H1 (cell line): ENCODE measurements around the gene GUCY1A1. TPM values are rescaled to one million over a fixed set of nuclear protein-coding genes. Genes with fewer than 3 reads are reported as not detected.

ENCODE experiments used
- BCL11A ChIP-seq, 2 experiments: IDR thresholded peaks; one replicate each; pipeline ENCODE4 v1.6.1; 2011; ENCODE audit warnings: low read depth in 2 of 2, low read length in 2 of 2, mild to moderate bottlenecking in 2 of 2
- CEBPB ChIP-seq: IDR thresholded peaks from 2 replicates; pipeline ENCODE4 v1.6.1; 2012; ENCODE audit warnings: low read depth, low read length
- MAX ChIP-seq: IDR thresholded peaks from 2 replicates; pipeline ENCODE4 v1.6.1; 2012; ENCODE audit warnings: inconsistent platforms
- polyA plus RNA-seq, 7 experiments: library from polyadenylated mRNA; depleted of rRNA in 3 of 7; stranded (reverse) in 5 of 7; unstranded in 2 of 7; fragments of >200 nt in 5 of 7; fragments of 200-250 nt in 2 of 7; gene quantifications; 1 replicate in 5 of 7; 2 replicates in 1 of 7; 4 replicates in 1 of 7; pipeline versions ENCODE4 v1.2.1 to v1.2.3, GENCODE V29; 2011 to 2013; ENCODE audit warnings: missing spikeins in 2 of 7, mixed read lengths in 2 of 7
- total RNA-seq: library from RNA; stranded (reverse); fragmentation: NEBNext Ultra II Directional; extraction: Animal tissue kit (Norgen Biotek cat#: 25700); gene quantifications from 2 replicates; pipeline ENCODE4 v1.2.1, GENCODE V29; 2021

The GUCY1A1 gene
- total and polyA plus RNA-seq, 2 of the 8 experiments (the other 6 are each of a cell fraction or from before 2014, with no cell fraction given): not detected

DNA sequence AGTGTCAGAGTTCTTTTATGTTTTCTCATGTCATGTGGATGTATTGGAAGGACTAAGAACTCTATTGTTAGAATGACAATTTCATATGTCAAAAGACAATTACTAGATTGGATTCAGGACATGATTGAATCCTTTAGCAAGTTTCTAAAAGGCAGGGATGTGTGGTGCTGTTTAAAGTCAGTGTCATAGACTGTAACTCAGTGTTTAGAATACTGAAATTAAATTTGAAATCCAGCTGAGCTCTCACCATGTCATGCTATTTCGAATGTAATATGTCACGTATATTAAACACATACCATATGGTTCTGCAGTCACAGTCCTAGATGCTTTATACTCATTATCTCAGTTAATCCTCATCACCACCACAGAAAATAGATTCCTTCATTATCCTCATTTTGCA is 100.0 kb downstream of the GUCY1A1 start (continued):
- TF ChIP-seq MAX: no peak
- TF ChIP-seq BCL11A (IDR thresholded peaks at IDR 0.05; ENCODE audit: low read depth in 2 of 2, low read length in 2 of 2): no peak
- TF ChIP-seq CEBPB: no peak
